GM18508 (cell line): ENCODE data around the gene SOCS6.
"Not testable (repeated sequence)": the region's sequence is repeated elsewhere in the genome, so short reads cannot be mapped to it uniquely, and the experiment has no call there.

ENCODE experiments used
- ATAC-seq: cut with Tn5 transposase; IDR thresholded peaks from one replicate; pipeline ENCODE4 v1.9.1; 2021; ENCODE audit warnings: moderate number of reproducible peaks; ENCODE audit not compliant: insufficient read depth, unreplicated experiment

Gene SOCS6, protein sequence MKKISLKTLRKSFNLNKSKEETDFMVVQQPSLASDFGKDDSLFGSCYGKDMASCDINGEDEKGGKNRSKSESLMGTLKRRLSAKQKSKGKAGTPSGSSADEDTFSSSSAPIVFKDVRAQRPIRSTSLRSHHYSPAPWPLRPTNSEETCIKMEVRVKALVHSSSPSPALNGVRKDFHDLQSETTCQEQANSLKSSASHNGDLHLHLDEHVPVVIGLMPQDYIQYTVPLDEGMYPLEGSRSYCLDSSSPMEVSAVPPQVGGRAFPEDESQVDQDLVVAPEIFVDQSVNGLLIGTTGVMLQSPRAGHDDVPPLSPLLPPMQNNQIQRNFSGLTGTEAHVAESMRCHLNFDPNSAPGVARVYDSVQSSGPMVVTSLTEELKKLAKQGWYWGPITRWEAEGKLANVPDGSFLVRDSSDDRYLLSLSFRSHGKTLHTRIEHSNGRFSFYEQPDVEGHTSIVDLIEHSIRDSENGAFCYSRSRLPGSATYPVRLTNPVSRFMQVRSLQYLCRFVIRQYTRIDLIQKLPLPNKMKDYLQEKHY

DNA sequence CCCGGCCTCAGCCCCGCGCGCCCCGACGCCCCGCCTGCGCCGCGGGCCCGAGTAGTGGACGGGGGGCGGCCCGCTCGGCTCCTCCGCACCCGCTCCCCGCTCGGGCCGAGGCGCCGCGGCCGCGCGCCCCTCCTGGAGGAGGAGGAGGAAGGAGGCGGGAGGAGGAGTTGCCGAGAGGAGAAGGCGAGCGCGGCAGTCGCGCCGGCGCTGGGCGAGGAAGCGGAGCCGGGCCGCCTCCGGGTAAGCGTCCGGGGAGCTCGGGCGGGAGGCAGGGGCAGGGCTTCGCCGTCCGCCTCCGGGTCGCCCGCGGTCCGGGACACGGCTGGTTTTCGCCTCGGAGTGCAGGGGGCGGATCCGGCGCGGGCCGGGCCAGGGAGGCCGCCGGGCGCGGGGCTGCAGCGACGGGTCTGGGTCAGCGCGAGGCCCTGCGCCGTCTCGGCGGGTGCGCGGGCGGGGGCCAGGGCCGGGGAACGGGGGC is at the start of gene SOCS6:
Gene SOCS6, plus strand, starts transcription at position 195 of the 478 bp plus-strand sequence. CDS start 35,624 bp downstream, outside the sequence.
- ATAC-seq = peak; percentile 35

DNA sequence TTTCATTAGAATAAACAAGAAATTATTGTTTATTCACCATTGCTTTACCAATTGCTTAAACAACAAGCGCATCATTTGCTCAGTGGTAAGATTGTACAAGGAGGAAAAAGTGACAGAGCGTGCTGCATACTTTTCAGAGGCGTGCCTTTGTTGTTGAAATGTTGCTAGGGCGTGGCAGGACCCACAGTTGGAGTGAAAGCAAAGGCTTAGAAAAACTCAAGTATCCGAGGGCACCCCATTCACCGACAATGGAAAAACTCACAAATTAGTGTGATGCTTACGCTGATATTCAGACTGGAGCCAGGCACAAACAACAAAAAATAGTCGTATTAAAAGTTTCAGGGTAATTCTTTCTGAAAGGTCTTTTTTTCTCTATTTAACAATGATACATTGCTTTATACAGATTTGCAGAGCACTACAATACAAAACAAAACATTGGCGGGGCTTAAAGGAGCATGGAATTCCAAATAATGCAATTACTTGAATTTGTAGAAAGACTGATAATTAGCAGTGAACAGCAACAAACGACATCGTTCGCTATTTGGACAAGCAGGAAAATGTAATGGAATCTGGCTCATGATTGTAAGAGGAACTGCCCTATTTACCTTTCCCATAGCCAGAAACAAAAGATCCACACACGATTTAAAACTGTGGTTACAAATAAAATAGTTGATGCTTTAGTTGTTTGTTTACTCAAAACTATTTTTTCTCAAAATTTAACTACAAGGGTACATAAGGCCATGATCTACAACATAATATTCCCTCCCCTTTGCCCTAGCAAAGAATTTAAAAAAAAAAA is 45.5 kb upstream of the SOCS6 start:
- no peak for ATAC-seq

DNA sequence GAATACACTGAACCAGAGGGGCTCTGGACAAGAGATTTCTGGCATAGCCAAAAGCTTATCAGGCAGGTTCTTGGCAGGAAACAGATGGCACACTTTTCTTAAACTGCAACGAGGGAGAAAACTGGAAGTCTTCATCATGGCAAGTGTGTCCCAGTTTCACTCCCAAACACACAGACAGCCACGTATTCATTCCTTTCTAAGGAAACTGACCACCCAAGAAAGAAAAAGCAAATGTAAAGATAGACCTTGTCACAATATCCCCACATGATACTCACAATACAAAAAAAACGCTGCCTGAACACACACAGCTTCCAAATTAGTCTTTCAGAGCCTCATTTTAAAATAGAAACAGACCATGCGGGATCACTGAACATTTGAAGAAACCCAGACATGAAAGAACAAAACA is 42.8 kb upstream of the SOCS6 start:
- ATAC-seq = no peak

DNA sequence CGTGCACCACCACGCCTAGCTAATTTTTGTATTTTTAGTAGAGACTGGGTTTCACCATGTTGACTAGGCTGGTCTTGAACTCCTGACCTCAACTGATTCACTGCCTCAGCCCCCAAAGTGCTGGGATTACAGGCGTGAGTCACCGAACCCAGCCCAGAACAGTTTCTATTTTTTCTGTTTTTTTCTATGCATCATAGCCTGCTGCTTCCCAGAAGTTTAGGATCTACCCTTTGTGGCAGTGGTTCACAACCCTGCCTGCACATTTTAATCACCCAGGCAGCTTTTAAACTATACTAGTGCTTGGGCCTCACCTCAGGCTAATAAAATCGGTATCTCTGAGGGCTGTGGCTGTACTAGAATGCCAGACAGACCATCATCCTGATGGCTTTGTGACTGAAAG is 39.7 kb upstream of the SOCS6 start:
- ATAC-seq = no peak

DNA sequence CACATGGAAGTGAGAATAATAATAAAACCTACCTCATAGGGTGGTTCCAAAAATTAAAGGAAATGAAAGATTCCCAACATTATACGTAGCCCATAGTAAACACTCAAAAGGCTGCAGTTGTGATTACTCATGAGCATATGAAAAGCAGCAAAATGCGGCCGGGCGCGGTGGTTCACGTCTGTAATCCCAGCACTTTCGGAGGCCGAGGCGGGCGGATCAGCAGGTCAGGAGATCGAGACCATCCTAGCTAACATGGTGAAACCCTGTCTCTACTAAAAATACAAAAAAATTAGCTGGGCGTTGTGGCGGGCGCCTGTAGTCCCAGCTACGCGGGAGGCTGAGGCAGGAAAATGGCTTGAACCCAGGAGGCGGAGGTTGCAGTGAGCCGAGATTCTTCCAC is 39.0 kb upstream of the SOCS6 start:
- not testable (repeated sequence) for ATAC-seq

DNA sequence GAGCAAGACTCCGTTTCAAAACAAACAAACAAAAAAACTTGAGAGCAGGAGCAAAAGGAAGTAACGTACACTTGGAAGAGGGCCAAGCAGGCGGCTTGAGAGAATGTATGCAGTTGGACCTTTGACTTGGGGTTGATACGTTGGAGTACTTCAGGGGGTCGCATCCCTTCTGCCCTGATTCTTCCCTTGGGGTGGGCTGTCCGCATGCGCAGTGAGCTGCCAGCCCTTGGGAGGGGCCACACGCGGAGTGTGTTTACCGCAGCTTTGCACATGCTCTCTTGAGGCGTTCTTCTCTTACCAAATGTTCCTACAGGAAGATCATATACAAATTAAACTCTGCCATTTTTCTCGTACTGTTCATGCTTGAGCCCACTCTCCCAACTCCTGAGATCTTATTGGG is 38.1 kb upstream of the SOCS6 start:
- ATAC-seq = no peak

DNA sequence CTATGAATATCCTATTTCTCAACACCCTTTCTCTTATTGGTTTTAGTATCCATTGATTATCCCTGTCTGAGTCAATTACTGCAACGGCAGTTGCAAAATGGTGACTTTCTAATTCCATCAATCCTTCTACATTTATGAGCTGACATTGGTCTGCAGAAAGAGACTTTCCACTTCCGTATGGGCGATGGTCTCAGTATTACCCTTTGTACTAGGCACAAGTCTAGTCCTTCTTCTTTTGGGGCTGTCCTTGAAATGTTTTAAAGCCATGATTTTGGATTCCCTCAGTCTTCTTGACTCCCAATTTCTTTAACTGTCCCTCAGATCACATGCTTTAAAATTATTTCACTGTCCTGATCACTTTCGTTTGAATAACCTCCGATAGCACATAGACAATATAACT is 32.7 kb upstream of the SOCS6 start:
- ATAC-seq = no peak

DNA sequence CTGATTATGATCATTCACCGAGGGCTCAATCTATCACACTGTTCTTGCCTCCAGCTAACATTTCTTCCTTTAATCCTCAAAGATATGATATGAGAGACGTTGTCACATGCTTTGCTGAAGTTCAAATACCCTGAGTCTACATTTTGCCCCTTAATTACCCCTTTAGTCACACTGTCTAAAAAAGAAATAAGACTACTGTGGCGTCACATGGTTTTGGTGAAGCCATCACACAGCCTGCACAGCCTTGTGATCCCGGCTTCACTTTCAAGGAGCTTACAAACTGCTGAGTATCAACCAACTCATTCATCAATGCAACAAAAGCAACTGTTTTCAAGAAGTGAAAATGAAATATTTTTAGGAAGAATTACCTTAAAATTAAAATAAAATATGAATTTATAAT is 31.9 kb upstream of the SOCS6 start:
- no peak for ATAC-seq

DNA sequence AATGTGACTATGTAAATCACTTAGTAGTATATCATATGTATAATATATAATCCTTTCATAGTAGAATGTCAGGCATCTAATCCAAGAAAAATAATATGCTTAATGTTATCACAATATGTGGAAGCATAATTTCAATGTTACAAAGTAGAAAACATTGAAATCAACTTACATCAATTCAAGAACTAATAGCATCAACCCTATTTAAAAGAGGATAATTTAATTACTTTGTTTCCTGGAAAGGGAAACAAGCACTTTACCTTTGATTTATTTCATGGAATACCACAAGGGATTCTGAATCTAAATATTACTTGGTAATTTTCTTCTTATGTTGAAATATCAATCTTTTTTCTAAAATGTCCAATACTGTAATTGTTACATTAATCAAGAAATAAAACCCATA is 30.6 kb upstream of the SOCS6 start:
- no peak for ATAC-seq

DNA sequence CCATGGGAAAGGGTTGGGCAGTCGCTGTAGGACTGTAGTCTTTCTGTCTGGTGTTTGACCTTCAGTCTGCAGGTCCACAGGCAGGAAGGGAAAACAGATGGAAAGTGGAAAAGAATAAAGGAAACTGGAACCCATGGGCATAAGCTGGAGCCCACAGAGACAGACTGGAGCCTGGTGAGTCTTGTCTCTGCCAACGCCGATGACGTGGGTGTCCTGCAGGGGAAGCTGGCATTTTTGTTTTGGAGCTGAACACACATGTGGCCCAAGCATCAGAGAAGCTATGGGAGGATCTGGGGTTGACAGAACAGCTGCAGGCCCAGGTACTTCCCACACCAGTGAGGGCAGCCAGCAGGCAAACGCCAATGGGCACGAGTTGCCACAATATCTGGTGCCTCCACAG is 28.2 kb upstream of the SOCS6 start:
- no peak for ATAC-seq

DNA sequence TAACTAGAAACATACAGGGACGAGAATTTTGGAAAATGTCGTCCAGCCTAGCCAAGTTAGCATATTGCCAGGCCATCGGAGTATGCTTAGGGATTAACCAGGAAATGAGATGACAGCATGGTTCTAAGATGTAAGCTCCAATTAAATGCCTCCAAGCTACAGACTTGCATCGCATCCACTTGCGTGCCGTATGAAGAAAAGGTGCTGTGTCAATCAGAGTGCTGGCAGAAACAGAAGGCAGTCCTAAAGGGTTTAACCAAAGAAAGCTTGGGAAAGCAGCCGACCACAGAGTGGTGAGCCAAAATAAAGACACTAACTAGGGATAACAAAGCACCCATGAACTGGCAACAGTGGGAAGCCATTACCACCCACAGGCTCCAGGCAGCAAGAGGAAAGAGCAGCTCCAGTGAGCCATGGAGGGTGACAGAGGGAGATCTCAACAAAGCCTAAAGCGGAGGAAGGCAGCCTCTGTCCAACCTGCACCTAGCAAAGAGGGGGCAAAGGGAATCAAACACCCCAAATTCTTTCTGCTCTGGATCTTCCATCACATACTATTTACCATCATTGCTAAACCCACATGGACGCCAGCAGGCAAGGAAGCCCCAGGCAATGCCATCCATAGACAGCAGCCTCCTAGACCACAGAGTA is 27.6 kb upstream of the SOCS6 start:
- ATAC-seq = no peak

DNA sequence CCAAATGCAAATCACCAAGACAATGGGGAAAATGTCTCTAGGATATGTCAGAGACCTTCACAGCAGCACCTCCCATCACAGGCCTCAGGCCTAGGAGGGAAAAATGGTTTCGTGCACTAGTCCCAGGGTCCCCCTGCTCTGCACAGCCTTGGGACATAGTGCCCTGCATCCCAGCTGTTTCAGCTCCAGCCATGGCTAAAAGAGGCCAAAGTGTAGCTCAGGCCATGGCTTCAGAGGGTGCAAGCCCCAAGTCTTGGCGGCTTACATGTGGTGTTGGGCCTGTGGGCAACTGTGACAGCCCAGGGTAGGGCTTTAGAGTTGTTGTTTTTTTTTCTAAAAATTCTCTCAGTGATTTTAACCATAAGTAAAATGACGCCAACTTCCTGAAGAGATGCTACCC is 25.5 kb upstream of the SOCS6 start:
- no peak for ATAC-seq

DNA sequence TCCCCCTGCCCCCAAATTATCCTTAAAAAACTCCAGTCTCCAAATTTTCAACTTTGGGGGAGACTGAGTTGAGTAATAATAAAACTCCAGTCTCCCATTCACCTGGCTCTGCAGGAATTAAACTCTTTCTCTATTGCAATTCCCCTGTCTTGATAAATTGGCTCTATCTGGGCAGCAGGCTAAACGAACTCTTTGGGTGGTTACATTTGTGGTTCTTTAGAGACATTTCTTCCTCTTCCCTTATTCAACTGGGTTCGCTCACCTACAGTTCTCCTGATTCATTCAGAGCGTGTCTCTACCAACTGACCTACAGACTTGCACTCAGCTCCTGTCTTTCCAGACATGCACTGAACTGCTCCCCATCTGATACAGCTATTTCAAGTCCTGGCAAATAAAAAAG is 17.1 kb upstream of the SOCS6 start:
- no peak for ATAC-seq

DNA sequence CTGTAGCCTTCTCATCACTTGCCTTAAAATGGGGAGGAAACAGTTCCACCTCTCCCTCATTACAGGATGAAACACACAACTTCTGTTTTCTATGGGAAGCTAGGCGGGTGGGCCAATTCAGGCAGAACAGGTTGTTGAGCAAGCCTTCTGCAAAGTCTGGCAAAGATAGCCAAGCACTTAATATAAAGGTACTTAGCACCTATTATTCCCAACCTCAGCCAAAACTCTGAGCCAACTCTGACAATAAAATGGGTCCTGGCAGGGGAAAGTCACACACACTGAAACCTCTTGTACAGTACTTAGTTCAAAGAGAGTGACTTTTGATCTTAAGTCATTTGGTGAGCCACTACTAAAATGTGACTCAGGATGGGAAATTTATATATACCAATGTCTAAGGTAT is 15.8 kb upstream of the SOCS6 start:
- ATAC-seq = no peak

DNA sequence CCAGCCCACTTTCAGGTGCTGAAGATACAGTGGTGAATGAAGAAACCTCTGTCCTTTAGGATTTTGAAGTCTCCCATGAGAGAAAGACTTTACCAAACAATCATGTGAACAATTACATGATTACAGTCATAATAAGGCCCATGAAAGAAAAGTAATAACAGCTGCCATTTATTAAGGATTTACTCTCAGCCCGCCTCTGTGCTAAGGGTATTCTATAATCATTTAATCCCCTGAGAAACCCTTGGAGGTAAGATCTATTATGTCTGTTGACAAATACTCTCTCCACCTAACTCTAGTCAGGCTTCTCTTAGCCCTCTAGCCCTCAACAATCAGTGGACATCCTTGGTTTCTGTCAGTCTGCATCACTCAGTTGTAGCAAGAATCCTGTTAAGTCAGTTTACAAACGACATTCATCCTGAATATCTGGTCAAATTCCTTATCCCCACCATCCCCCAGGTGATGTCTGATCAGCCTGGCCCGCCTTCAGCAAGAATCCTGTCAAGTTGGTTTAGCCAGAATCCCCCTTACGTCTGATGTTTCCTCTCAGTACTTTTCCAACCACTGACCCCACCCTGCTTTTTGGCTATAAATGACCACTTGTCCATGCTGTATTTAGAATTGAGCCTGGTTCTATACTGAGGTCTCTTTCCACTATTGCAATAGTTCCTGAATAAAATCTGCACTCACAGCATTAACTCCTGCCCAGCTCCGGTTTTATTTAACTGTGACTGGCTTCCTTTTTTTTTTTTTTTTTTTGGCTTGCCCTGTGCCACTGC is 12.2 kb upstream of the SOCS6 start:
- ATAC-seq = no peak

DNA sequence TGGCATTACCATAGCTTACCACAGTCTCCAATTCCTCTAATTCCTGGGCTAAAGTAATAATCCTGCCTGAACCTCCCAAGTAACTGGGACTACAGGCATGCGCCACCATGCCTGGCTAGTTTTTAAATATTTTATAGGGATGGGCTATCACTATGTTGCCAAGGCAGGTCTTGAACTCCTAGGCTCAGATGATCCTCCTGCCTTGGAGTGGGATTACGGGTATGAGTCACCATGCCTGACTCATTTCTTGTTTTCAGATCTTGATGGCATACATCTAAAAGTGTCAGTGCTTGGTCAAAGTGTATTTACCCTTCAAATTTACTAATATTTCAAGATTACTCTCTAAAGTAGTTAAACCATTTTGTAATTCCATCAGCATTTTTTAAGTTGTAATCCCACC is 9.4 kb upstream of the SOCS6 start:
- no peak for ATAC-seq

DNA sequence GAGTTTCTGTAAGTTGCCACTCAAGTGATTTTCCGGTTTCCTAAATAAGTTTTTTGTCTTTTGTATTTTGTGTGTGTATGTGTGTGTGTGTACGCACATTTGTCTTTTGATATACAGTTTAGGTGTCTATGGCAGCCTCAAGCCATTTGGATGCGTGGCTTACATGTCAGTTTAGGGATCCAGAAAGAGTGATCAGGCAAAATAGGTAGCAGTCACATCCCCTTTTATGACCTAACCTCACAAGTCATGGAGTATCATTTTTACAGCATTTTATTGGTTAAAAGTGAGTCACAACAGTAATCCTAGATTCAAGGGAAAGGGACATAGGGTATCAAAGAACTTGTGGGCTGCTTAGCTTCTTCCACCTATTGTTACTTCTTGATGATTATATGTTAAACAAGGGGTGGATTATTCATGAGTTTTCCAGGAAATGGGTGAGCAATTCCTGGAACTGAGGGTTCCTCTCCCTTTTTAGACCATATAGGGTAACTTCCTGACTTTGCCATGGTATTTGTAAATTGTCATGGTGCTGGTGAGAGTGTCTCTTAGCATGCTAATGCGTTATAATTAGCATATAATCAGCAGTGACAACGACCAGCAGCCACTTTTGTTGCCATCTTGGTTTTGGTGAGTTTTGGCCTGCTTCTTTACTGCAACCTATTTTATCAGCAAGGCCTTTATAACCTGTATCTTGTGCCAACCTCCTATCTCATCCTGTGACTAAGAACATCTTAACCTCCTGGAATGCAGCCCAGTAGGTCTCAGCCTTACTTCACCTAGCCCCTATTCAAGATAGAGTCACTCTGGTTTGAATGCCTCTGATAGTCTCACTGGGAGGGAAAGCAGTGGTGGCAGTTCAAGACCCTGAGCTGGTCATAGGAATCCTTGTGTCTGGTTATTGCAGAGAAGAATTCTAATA is 8.6 kb upstream of the SOCS6 start:
- no peak for ATAC-seq

DNA sequence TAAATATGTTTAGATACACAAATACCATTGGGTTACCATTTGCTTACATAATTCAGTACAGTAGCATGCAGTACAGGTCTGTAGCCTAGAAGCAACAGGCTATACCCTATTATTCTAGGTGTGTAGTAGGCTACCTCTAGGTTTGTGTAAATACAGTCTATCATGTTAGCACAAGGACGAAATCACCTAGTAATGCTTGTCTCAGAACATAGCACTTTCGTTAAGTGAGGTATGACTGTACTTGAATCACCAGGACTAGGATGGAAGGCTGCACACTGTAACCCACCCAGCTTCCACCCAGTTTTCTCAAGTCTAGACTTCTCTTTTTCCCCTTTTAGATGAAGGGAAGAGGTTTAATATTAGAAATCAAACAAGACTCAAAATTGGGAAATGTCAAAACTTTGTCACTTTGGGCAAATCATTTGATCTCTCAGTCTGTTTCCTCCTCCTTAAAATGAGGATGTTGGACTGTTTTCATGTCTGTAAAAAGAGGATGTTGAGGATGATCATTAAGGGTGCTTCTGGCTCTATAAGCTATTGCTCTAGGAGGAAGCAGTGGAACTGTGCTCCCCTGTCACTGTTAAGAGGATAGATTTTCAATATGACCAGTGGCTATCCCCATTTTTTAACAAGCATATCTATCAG is 3.7 kb upstream of the SOCS6 start:
- ATAC-seq = no peak

DNA sequence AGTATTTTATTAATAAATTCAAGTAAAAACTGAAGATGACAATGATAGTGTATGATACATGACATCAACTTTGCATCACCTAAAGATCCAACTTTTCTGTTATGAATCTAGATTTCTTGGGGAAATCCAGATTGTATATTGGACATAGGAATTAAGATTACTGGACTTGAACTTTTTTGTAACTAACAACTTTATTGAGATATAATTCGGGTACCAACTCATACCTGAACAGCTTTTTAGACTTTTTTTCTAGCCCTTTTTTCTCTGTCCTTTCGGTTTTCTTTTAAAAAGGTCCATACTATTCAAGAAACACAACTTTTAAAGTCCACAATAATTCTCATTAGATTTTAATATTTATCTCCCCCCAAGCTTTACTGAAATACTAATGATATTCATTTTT is 1.1 kb upstream of the SOCS6 start:
- no peak for ATAC-seq
